Activated B cell treated with CpG ODN at 0.5 μM for 24 hours (primary cell): Measurements from ENCODE around the gene IGDCC3. TPM values are rescaled to one million over a fixed set of nuclear protein-coding genes. Genes with fewer than 3 reads are reported as not detected.

ENCODE experiments used
- ATAC-seq: fragments of 200-7000 bp; cut with Tn5 transposase; one replicate; pipeline ENCODE4 v1.10.0; 2021; ENCODE audit warnings: low read depth, mild to moderate bottlenecking, moderate library complexity
- CTCF ChIA-PET: fragments of 350-600 bp; sonication (Branson Sonifier 250); formaldehyde crosslinking; loops from one replicate; lab custom pipeline; 2021; ENCODE audit warnings: antibody characterized with exemption; lab: Charles Lee
- POLR2A ChIA-PET: fragments of 350-600 bp; sonication (Branson Sonifier 250); formaldehyde crosslinking; loops from one replicate; lab custom pipeline; 2021; ENCODE audit warnings: antibody characterized with exemption; lab: Charles Lee
- DNase-seq: peaks from one replicate; pipeline ENCODE4 v3.0.0; 2022
- H3K27ac Mint-ChIP-seq: one replicate; pipeline ENCODE4 v1.8.0; 2020; ENCODE audit warnings: mixed read lengths
- H3K27me3 Mint-ChIP-seq: one replicate; pipeline ENCODE4 v1.8.0; 2021; ENCODE audit warnings: mixed read lengths
- H3K36me3 Mint-ChIP-seq: one replicate; pipeline ENCODE4 v1.8.0; 2021; ENCODE audit warnings: low read depth, mixed read lengths
- H3K4me1 Mint-ChIP-seq: one replicate; pipeline ENCODE4 v1.8.0; 2021; ENCODE audit warnings: mixed read lengths
- H3K4me3 Mint-ChIP-seq: one replicate; pipeline ENCODE4 v1.8.0; 2020; ENCODE audit warnings: mild to moderate bottlenecking, mixed read lengths
- H3K9me3 Mint-ChIP-seq: one replicate; pipeline ENCODE4 v1.8.0; 2020; ENCODE audit warnings: mixed read lengths
- intact Hi-C: fragments of 100-400 bp; cut with micrococcal nuclease; formaldehyde crosslinking; loops from one replicate; pipeline ENCODE4 v1.15.1; 2024
- total RNA-seq: library from RNA; stranded (reverse); gene quantifications from 2 replicates; pipeline ENCODE4 v1.2.3, GENCODE V29; 2022
- TF ChIP-seq, protein P1 (sequence below): fragments of 200-600 bp; IDR thresholded peaks from one replicate; pipeline ENCODE4 v1.8.0; 2022; ENCODE audit warnings: antibody characterized with exemption, mild to moderate bottlenecking

IGDCC3 gene
- total RNA-seq, 1 donor from 2014 or later: not detected

DNA sequence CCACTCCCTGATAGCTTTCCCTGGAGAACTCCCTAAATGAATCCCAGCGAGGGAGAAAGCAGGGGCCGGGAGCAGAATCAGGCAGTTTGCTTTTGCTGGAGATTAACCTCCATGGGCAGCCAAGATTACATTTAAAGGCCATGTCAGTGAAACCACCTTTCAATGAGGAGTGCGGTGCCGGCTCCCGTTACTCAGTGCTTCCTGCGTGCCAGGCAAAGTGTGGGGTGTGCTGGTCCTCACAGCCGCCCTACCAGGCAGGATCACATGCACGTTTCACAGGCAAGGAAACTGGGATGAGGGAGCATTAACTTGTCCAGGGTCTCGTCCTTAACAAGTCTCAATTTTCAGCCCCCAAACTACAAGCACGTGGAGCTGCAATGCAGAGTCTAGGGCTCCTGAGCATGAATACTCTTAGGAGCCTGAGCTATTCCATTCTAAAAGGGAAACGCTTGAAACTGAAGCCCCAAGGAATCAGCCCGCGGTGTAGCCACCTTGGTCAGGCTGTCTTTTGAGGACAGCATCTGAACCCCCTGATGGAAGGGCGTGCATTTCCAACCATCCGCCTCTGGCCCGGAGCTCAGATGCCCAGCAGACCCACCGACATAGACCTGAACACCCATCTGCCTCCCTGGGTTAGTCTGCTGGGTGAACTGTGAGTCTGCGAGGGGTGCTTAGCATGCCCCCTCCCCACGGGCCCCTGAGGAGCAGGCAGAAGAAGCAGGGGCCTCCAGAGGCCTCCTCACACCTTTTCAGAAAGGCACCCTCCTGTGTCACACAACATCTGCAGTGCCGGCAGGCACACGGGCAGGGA is 5.6 kb downstream of the IGDCC3 start:
- intact Hi-C loops: no loop called here
- no peak for DNase-seq
- H3K9me3 Mint-ChIP-seq: no peaks in the 10 kb centered on the region
- ChIA-PET POLR2A (no interaction called here), CTCF (interaction anchor here (1.0 kb wide), 1 partner anchor 15 kb away, joined by 3 read pairs; no protein-coding TSS in a partner anchor)
- H3K4me1 Mint-ChIP-seq: peaks cover 10% of the 10 kb centered on the region
- TF ChIP-seq, protein P1, sequence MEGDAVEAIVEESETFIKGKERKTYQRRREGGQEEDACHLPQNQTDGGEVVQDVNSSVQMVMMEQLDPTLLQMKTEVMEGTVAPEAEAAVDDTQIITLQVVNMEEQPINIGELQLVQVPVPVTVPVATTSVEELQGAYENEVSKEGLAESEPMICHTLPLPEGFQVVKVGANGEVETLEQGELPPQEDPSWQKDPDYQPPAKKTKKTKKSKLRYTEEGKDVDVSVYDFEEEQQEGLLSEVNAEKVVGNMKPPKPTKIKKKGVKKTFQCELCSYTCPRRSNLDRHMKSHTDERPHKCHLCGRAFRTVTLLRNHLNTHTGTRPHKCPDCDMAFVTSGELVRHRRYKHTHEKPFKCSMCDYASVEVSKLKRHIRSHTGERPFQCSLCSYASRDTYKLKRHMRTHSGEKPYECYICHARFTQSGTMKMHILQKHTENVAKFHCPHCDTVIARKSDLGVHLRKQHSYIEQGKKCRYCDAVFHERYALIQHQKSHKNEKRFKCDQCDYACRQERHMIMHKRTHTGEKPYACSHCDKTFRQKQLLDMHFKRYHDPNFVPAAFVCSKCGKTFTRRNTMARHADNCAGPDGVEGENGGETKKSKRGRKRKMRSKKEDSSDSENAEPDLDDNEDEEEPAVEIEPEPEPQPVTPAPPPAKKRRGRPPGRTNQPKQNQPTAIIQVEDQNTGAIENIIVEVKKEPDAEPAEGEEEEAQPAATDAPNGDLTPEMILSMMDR: no peak
- no peak overlapping the region for H3K4me3 Mint-ChIP-seq
- peaks cover 51% of the 10 kb centered on the region for H3K27me3 Mint-ChIP-seq
- no peak for ATAC-seq
- no peak overlapping the region for H3K27ac Mint-ChIP-seq
- no peaks in the 10 kb centered on the region for H3K36me3 Mint-ChIP-seq

DNA sequence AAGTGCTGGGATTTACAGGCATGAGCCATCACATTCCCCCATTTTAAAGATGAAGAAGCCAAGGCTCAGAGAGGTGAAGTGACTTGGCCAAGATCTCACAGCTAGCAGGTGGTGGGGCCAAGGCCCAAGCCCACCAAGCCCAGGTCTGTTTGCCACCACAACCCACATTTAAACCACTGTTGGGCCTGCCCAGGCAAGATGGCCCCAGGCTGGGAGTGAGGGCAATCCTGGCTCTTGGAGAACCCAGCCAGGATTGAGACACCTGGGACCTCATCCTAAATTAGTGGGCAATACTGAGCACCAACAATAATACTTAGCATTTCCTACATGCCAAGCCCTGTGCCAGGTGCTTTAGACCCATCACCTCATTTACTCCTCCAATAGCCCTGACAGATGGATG is 6.9 kb downstream of the IGDCC3 start:
- intact Hi-C loops: no loop called here
- no peaks in the 10 kb centered on the region for H3K36me3 Mint-ChIP-seq
- H3K27me3 Mint-ChIP-seq: peaks cover 39% of the 10 kb centered on the region
- CTCF ChIA-PET: no interaction called here
- DNase-seq (no peak), ATAC-seq (no peak)
- POLR2A ChIA-PET: no interaction called here
- H3K27ac Mint-ChIP-seq: no peak overlapping the region
- TF ChIP-seq, protein P1: no peak
- H3K9me3 Mint-ChIP-seq: no peaks in the 10 kb centered on the region
- no peak overlapping the region for H3K4me3 Mint-ChIP-seq
- peaks cover 3% of the 10 kb centered on the region for H3K4me1 Mint-ChIP-seq

DNA sequence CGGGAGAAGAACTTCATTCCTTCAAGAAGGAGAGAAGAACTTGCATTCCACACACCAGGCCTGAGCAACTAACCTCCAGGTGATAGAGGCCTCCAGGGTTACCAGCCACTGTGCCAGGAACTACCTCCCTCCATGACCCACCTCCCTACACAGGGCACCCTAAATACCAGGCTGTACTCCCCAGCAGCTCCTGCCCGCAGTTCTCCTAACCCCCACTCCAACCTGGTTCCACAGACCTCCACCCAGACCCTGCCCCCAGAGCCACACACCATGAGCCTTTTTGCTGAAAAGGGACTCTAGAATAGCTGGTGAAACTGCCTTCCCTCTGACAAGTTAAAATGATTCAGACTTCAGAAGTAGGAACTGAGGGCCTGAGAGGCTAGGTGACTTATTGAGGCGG is 8.2 kb downstream of the IGDCC3 start:
- peaks cover 27% of the 10 kb centered on the region for H3K27me3 Mint-ChIP-seq
- no peak overlapping the region for H3K4me3 Mint-ChIP-seq
- H3K36me3 Mint-ChIP-seq: no peaks in the 10 kb centered on the region

DNA sequence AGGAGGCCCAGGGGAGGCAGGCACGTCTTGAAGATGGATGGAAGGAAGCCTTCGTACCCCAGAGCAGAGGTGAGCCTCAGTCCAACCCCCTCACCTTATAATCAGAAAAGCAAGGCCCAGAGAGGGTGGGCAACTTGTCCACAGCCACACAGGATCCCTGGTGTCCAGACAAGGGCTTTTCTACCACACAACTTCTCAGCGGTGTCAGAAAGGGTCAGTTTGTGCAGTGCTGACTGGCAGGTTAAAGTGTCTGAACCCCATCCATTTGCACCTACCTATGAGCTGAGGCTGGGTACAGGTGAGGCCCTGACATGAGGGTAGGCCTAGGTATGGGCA is 8.6 kb downstream of the IGDCC3 start:
- Mint-ChIP-seq H3K4me1 (no peaks in the 10 kb centered on the region), H3K36me3 (no peaks in the 10 kb centered on the region), H3K4me3 (no peak overlapping the region), H3K27ac (no peak overlapping the region), H3K27me3 (peaks cover 27% of the 10 kb centered on the region), H3K9me3 (no peaks in the 10 kb centered on the region)
- ChIA-PET POLR2A (no interaction called here), CTCF (no interaction called here)
- DNase-seq: no peak
- TF ChIP-seq, protein P1: no peak
- ATAC-seq: no peak
- intact Hi-C loops: no loop called here

More for the DNA sequence above, 8.2 kb downstream of the IGDCC3 start:
- H3K27ac Mint-ChIP-seq: no peak overlapping the region
- no peak for DNase-seq
- TF ChIP-seq, protein P1: no peak
- intact Hi-C loops: no loop called here
- H3K9me3 Mint-ChIP-seq: no peaks in the 10 kb centered on the region
- ChIA-PET CTCF (interaction anchor here (0.7 kb wide), 1 partner anchor 17 kb away, joined by 3 read pairs; no protein-coding TSS in a partner anchor), POLR2A (no interaction called here)
- H3K4me1 Mint-ChIP-seq: no peaks in the 10 kb centered on the region
- no peak for ATAC-seq

DNA sequence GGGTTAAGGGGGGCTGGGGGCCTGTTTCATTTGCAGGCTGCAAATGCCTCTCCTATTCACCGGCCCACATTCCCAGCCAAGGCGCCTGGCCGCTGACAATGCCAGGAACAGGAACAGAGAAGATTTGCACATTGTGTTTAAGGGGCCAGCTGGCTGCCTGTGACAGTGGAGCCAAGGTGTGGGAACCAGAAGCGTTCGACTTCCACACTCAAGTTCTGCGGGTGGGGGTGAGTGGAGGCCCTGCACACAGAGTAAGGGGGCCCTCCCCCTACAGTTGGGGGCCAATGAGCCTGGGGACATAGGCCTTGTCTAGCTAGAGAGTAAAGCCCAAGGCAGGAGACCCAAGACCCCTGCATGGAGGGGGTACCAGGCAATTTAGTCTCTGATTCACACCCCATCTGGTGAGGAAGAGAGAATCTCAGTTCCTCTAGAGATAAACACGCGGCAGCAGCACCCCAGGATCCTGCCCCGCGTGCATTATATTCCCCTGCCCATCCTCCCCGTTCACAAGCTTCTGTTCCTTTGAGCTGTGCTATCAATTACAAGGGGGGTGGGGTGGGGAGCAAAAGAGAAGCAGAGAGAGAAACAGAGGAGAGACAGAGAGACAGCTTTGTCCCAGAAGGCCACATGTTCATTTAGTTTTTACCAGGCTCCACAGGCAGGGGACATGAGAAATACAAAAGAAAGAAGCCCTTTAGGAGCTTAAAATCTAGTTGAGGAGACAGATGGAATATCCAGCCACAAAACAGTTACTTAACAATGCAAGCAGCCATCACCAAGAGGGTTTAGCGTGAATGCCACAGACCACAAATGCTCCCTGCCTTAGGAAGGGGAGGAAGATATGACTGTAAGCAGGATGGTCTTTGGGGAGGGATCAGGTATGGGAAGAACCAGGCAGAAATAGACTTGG is 9.2 kb downstream of the IGDCC3 start:
- no peak overlapping the region for H3K4me3 Mint-ChIP-seq
- H3K27me3 Mint-ChIP-seq: peaks cover 24% of the 10 kb centered on the region
- DNase-seq: no peak
- ATAC-seq: no peak
- POLR2A ChIA-PET: no interaction called here
- no peaks in the 10 kb centered on the region for H3K9me3 Mint-ChIP-seq
- TF ChIP-seq, protein P1: no peak
- no peak overlapping the region for H3K27ac Mint-ChIP-seq
- no peaks in the 10 kb centered on the region for H3K36me3 Mint-ChIP-seq
- CTCF ChIA-PET: no interaction called here
- H3K4me1 Mint-ChIP-seq: no peaks in the 10 kb centered on the region
- intact Hi-C loops: no loop called here
